ENCODE results near the gene PLA2G2C.

The PLA2G2C gene

DNA sequence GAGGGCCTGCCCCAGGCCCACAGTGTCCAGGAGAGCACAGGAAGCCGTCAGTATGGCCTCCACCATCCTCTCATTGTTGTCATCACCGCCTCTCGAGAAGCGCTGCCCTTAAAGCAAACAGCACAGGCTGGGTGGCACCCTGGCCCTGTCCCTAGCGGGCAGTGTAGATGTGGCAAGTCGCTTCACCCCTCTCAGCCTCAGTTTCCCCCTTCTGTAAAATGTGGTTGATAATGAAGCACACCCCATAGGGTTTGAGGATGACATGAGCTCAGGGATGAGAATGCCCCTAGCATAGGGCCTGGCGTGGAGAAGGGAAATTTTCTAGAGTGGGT, 33.8 kb downstream of the PLA2G2C start:
- DNase-seq (ENCODE audit: low read depth in 1 of 2, low spot score in 1 of 2), result no peak
- TF ChIP-seq JUND (IDR thresholded peaks at IDR 0.05; ENCODE audit: low read depth), result no peak
- in situ Hi-C loops (cut with HindIII; ENCODE audit: low pct_unique_long_range_greater_than_20kb, low sequenced_read_pairs), result no loop called here

DNA sequence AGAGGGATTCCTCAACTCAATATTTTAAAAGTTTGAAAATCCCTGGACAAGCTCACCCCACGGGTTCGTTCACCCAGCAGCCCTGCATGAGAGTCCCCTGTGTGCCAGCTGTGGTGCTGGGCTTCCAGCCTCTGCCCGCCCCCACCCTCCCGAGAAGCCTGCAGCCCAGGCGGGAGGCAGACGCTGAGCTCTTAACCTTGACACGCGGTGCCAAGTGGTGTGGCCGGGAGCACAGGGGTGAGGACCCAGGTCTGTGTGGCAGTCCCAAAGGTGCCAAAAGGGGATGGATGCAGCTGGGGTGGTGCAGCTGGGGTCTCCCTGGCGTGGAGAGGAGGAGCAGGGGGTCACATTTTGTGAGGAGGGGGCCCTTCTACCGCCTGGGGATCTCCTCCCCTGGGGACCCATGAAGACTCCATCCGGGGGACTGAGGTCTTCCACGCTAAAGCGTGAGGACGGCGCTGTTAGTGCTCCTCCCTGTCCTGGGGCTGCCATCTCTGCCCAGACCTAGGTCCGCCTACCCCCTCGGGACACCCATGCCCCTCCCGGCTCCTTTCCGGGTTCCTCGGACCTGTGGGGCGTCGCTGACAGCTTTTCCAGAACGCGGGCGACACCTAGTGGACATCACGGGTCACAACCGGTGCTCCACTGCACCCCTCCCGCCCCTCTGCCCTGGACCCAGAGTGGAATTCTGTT, 34.3 kb downstream of the PLA2G2C start:
- no peak for TF ChIP-seq JUND (IDR thresholded peaks at IDR 0.05; ENCODE audit: low read depth)
- DNase-seq (ENCODE audit: low read depth in 1 of 2, low spot score in 1 of 2), result peak; percentile 69 to 74
- in situ Hi-C loops (cut with HindIII; ENCODE audit: low pct_unique_long_range_greater_than_20kb, low sequenced_read_pairs), result no loop called here

DNA sequence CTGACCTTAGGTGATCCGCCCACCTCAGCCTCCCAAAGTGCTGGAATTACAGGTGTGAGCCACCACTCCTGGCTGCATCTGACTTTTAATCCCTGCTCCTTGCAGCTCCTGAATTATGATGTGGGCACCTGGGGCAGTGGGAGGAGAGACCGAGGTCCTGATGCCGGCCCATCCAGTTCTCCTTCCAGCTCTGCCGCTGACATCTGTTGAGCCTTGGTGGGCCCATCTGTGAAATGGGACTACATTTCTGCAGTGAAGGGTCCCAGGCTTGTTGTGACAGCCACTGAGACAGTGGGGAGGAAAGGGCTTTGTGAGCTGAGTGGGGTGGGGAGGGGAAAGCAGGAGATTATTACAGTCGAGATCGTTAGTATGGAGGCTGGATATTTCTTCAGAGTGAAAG, 35.3 kb downstream of the PLA2G2C start:
- DNase-seq (ENCODE audit: low read depth in 1 of 2, low spot score in 1 of 2), result no peak
- in situ Hi-C loops (cut with HindIII; ENCODE audit: low pct_unique_long_range_greater_than_20kb, low sequenced_read_pairs), result no loop called here
- no peak for TF ChIP-seq JUND (IDR thresholded peaks at IDR 0.05; ENCODE audit: low read depth)

DNA sequence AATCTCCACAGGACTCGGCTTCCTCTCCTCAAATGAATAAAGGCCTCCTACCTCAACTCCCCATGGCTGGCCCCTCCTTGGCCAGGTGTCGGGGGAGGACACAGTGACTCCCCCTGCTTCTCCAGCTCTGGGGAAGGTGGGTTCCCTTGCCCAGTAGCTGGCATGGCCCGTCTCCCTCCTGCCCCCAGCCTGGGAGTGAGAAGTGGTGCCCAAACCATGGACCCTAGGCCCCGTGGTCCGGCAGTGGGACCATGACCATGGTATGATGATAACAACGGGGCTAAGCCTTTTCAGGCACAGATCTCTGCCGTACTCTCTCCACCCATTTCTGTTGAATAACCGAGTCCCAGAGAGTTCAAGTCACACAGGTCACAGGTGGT, 36.0 kb downstream of the PLA2G2C start:
- no peak for TF ChIP-seq JUND (IDR thresholded peaks at IDR 0.05; ENCODE audit: low read depth)
- in situ Hi-C loops (cut with HindIII; ENCODE audit: low pct_unique_long_range_greater_than_20kb, low sequenced_read_pairs), result no loop called here
- no peak for DNase-seq (ENCODE audit: low read depth in 1 of 2, low spot score in 1 of 2)

DNA sequence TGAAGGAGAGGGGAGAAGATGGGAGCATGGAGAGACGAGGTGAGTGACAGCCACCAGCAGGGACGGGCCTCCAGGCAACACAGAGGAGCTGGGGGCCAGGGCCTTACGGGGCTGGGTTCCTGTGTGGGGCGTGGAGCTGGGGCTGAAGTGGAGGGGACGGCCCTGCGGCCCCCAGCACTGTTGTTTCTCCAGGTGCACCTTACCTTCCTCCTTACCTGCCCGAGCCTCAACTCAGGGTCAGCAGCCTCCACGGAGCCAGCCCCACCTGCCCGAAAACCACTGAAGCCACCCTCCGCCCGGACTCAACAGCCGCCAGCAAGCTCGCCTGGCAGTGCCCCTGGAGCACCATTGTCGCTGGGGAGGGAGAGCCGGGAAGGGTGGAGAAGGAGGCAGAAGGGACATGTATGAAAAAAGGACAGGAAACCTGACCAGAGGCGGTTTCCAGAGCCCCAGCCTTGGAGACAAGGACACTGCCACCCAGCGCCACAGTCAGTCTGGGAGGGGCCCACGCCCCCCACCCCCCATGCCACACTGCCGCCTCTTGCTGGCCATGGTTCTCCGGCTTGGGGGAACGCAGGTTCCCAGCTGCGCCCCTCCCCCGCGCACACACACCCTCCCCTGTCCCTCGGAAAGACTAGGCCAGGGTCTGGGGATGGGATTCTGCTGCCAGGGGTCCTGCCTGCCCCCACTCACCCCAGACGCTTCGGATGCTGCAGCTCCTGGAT, 36.6 kb downstream of the PLA2G2C start:
- no peak for DNase-seq (ENCODE audit: low read depth in 1 of 2, low spot score in 1 of 2)
- in situ Hi-C loops (cut with HindIII; ENCODE audit: low pct_unique_long_range_greater_than_20kb, low sequenced_read_pairs), result no loop called here
- TF ChIP-seq JUND (IDR thresholded peaks at IDR 0.05; ENCODE audit: low read depth), result no peak

DNA sequence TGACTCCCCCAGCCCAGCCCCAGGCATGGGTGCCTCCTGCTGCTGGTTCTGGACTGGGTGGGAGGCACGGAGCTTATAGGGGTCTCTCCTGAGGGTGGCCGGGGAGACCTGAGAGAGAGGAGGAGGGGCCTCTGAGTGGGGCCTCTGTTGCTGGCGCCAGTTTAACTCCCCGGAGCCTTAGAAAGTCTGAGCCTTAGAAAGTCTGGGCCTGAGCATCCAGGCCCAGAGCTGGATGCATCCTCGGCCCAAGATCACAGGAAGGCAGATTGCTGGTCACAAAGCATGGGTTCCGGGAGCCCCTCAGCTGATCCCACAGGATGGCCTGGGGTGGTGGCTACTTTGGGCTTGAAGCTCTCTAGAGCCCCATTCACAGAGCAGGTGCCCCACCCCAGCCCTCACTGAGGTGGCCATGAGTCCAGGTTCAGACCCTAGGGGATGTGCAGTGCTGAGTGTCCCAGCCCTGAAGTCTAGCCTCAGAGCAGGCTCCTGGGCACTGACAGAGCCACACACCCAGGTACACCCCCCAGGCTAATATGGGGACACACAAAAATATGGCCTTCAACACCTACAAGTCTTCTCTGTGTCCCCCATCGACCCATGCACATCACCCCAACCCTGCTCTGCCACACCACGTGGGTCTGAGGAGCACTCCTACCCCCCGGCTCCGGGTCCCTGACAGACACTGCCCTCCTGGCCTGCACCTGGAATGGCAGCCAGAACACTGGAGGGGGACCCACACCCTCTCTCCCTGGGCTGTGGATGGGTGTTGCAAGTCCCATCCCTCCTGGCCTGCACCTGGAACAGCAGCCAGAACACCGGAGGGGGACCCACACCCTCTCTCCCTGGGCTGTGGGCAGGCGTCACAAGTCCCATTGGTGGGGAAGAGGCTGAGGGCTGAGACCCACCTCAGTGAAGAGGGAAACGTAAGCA, 37.5 kb downstream of the PLA2G2C start:
- in situ Hi-C loops (cut with HindIII; ENCODE audit: low pct_unique_long_range_greater_than_20kb, low sequenced_read_pairs), result no loop called here
- no peak for TF ChIP-seq JUND (IDR thresholded peaks at IDR 0.05; ENCODE audit: low read depth)
- DNase-seq (ENCODE audit: low read depth in 1 of 2, low spot score in 1 of 2), result no peak

DNA sequence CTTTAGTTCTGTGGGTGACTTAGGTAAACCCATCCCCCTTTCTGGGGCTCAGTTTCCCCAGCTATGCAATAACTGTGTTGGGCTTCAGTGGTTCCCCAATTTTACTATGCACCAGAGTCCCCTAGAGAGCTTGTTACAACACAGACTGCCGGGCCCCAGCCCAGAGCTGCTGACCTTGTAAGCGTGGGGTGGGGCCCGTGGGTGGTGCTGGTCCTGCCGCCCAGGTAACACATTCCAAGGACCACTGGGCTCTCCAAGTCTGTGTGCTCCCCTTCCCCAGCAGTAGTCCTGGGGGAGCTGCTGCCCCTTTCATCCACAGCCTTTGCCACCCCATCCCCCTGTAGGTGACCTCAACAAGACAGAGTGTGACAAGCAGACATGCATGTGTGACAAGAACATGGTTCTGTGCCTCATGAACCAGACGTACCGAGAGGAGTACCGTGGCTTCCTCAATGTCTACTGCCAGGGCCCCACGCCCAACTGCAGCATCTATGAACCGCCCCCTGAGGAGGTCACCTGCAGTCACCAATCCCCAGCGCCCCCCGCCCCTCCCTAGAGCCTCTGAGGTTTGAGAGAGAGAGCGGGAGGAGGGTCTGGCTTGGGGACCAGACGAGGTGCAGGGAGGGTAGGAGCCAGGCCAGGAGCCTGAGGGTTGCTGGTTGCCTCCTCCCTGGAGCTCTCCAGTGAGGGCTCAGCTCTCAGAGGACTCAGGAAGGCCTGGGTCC, 38.3 kb downstream of the PLA2G2C start:
- no peak for TF ChIP-seq JUND (IDR thresholded peaks at IDR 0.05; ENCODE audit: low read depth)
- DNase-seq (ENCODE audit: low read depth in 1 of 2, low spot score in 1 of 2), result no peak
- in situ Hi-C loops (cut with HindIII; ENCODE audit: low pct_unique_long_range_greater_than_20kb, low sequenced_read_pairs), result no loop called here

DNA sequence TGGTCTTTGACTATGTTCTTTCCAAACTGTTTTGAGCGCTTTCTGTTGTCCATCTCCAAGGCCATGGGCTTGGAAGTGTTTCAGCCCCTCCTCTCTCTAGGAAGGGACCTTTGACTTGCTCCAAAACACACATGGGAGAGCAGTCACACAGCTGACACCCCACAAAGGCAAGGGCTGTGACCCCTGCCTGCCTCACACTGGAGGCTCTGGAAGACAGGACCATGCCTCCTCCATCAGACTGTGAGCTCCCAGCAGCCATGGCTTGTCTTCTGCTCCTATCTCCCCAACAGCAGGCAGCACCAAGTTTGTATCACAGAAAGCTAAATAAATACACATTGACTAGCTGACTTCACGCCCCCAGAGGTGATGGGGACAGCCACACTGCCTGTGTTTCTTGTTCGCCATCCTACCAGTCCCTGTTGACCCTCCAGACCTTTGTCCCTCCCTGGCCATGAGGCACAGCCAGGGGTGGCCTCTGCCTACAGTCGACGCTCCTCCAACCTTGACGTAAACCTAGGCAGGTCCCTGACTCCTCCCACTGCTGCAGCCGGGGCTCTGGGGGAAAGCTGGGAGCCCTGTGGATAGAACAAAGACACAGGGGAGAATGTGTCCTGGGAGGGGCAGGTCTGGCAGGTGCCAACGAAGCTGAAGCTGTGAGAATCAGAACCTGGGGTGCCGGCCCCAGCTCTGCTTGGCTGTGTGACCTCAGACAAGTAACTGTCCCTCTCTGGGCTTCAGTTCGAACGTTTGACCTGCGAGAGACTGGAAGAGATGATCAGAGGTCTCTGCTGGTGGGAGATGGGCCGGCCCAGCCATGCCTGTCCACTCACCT, 42.4 kb downstream of the PLA2G2C start:
- in situ Hi-C loops (cut with HindIII; ENCODE audit: low pct_unique_long_range_greater_than_20kb, low sequenced_read_pairs), result no loop called here
- TF ChIP-seq JUND (IDR thresholded peaks at IDR 0.05; ENCODE audit: low read depth), result no peak
- DNase-seq (ENCODE audit: low read depth in 1 of 2, low spot score in 1 of 2), result no peak

DNA sequence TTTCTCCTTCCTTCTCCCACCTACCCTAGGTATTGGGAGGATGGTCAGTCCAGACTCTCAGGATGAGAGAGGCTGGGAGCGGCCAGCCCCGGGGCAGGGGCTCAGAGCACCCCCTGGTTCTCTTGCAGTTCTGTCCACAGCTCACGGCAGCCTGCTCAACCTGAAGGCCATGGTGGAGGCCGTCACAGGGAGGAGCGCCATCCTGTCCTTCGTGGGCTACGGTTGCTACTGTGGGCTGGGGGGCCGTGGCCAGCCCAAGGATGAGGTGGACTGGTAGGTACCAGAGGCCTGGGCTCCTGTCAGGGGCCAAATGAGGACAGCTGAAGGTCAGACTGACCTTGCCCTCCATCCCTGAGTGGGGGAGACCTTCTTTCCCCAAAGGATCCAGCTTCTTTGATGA, 43.0 kb downstream of the PLA2G2C start:
- TF ChIP-seq JUND (IDR thresholded peaks at IDR 0.05; ENCODE audit: low read depth), result no peak
- no peak for DNase-seq (ENCODE audit: low read depth in 1 of 2, low spot score in 1 of 2)
- in situ Hi-C loops (cut with HindIII; ENCODE audit: low pct_unique_long_range_greater_than_20kb, low sequenced_read_pairs), result no loop called here

DNA sequence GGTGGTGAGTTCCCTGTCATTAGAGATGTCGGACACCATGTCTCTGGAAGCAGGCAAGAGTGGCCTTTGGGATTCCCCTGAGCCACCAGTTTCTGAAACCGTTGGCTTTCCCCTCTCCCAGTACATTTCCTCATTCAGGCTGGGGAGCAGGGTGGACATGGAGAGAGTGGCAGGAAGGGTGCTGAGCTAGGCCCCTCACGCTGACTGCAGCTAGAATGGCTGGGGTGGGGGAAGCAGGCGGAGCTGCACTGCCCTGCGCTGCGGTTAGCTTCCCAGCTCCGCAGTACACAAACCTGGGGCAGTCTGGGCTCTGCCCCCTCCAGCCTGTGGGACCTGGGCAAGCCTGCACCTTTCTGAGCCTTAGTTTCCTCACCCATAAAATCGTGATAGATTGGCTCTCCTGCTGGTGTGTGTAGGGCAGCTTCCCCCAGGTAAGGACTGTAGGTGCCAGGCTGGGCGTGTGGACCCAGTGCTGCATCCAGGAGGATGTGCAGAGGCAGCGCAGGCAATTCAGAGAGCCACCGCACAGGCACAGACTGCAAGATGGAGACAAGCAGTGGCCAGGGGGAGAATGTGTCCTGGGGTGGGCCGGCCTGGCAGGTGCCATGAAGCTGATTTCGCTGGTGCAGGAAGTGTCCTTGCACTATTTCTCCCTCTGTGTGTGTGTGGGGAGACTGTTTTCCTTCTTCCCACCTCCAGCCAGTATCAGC, 44.2 kb downstream of the PLA2G2C start:
- no peak for DNase-seq (ENCODE audit: low read depth in 1 of 2, low spot score in 1 of 2)
- in situ Hi-C loops (cut with HindIII; ENCODE audit: low pct_unique_long_range_greater_than_20kb, low sequenced_read_pairs), result no loop called here
- TF ChIP-seq JUND (IDR thresholded peaks at IDR 0.05; ENCODE audit: low read depth), result no peak

DNA sequence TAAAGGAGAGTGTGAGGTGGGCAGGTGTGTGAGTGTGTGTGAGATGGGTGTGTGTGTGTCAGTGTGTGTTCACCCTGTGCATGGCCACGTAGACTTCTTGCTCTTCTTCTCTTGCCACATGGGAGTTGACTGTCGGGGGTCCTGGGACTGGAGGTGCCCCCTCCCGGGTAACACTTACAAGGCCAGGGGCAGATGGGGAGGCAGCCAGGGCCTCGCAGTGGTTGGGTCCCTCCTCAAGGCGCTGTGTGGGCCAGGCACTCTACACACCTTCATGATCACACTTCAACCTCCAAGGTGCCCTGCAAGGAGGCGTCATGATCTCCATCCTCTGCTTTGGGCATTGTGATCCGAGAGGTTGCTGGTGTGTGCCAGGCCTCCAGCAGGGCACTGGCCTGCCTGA, 44.9 kb downstream of the PLA2G2C start:
- TF ChIP-seq JUND (IDR thresholded peaks at IDR 0.05; ENCODE audit: low read depth), result no peak
- DNase-seq (ENCODE audit: low read depth in 1 of 2, low spot score in 1 of 2), result no peak
- in situ Hi-C loops (cut with HindIII; ENCODE audit: low pct_unique_long_range_greater_than_20kb, low sequenced_read_pairs), result no loop called here

Data from T47D (cell line).